HepG2 (cell line): ENCODE results near the gene FAM118A. TPM values are rescaled to one million over a fixed set of nuclear protein-coding genes. Genes with fewer than 3 reads are reported as not detected.

Experiments
- GTF2F1 ChIP-seq: fragments of 150-350 bp; IDR thresholded peaks from 2 replicates; pipeline ENCODE4 v1.6.1; 2014; ENCODE audit warnings: low read length
- NRL ChIP-seq: sonication (generic); formaldehyde crosslinking; IDR thresholded peaks from 2 replicates; pipeline ENCODE4 v1.5.0; 2020; ENCODE audit warnings: missing genetic modification reagents, mild to moderate bottlenecking, moderate library complexity, borderline replicate concordance
- TRIM24 ChIP-seq: sonication (generic); formaldehyde crosslinking; IDR thresholded peaks from 2 replicates; pipeline ENCODE4 v1.8.0; 2022; ENCODE audit warnings: mild to moderate bottlenecking, missing genetic modification reagents
- ZNF235 ChIP-seq: sonication (generic); formaldehyde crosslinking; IDR thresholded peaks from 2 replicates; pipeline ENCODE4 v1.8.1; 2023; ENCODE audit warnings: mild to moderate bottlenecking, missing genetic modification reagents, borderline replicate concordance
- polyA plus RNA-seq, 8 experiments: library from polyadenylated mRNA; depleted of rRNA in 3 of 8; stranded (reverse) in 7 of 8; unstranded in 1 of 8; fragments of >200 nt; fragmentation: Illumina TruSeq in 4 of 8; extraction: Trizol in 4 of 8; gene quantifications; 2 replicates each; pipeline versions ENCODE4 v1.2.1 to v1.2.3, GENCODE V29; 2011 to 2016; ENCODE audit warnings: low read depth in 4 of 8, missing spikeins in 1 of 8, mixed read lengths in 1 of 8; ENCODE audit not compliant: insufficient read depth in 1 of 8
- total RNA-seq, 5 experiments: library from RNA; depleted of rRNA; stranded (reverse); fragments of >200 nt; fragmentation: Illumina TruSeq; extraction: Trizol; gene quantifications; 2 replicates each; pipeline ENCODE4 v1.2.3, GENCODE V29; 2016; ENCODE audit warnings: low read depth in 1 of 5
- TF ChIP-seq, protein P1 (sequence below): sonication (generic); formaldehyde crosslinking; IDR thresholded peaks from 2 replicates; pipeline ENCODE4 v1.9.0; 2021; ENCODE audit warnings: mild to moderate bottlenecking, missing genetic modification reagents
- TF ChIP-seq, protein P2 (sequence below): sonication (generic); formaldehyde crosslinking; IDR thresholded peaks from 2 replicates; pipeline ENCODE4 v1.8.1; 2023; ENCODE audit warnings: mild to moderate bottlenecking, missing genetic modification reagents, borderline replicate concordance
- TF ChIP-seq, protein P3 (sequence below): sonication (generic); formaldehyde crosslinking; IDR thresholded peaks from 2 replicates; pipeline ENCODE4 v1.4.0; 2020; ENCODE audit warnings: missing genetic modification reagents, borderline replicate concordance
- TF ChIP-seq, protein P4 (sequence below): sonication (generic); formaldehyde crosslinking; IDR thresholded peaks from 2 replicates; pipeline ENCODE4 v1.4.0; 2020; ENCODE audit warnings: mild to moderate bottlenecking, missing genetic modification reagents
- TF ChIP-seq, protein P5 (sequence below): sonication (generic); formaldehyde crosslinking; IDR thresholded peaks from 2 replicates; pipeline ENCODE4 v1.4.0; 2020; ENCODE audit warnings: mild to moderate bottlenecking, missing genetic modification reagents, borderline replicate concordance

FAM118A gene
- total and polyA plus RNA-seq, 2 of the 13 experiments (the other 11 are each of a cell fraction or from before 2014, with no cell fraction given) = 36.7 to 48.2 TPM

DNA sequence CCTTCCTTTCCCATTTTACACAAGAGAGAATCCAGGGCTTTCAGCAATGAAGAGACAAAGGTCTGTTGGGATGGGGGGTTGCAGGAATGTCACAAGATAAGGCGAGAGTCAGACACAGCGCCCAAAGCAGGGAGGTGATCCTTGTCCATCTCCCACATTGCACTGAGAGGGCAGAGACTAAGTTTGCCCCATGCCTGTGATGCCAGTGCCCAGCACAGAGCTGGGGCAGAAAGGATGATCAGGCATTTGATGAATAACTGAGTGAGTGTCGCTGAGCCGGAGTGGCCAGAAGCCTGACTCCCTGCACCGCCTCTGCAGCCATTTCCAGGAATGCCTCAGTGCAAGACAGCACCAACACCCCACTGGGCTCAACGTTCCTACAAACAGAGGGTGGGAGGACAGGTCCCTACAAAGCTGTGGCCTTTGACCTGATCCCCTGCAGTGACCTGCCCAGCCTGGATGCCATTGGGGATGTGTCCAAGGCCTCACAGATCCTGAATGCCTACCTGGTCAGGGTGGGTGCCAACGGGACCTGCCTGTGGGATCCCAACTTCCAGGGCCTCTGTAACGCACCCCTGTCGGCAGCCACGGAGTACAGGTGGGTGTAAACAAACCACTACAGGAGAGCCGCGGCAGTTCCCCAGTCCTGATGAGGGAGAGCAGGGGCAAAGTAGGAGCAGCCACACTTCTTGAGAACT, 22.7 kb upstream of the FAM118A start (continued):
- TF ChIP-seq, protein P1, sequence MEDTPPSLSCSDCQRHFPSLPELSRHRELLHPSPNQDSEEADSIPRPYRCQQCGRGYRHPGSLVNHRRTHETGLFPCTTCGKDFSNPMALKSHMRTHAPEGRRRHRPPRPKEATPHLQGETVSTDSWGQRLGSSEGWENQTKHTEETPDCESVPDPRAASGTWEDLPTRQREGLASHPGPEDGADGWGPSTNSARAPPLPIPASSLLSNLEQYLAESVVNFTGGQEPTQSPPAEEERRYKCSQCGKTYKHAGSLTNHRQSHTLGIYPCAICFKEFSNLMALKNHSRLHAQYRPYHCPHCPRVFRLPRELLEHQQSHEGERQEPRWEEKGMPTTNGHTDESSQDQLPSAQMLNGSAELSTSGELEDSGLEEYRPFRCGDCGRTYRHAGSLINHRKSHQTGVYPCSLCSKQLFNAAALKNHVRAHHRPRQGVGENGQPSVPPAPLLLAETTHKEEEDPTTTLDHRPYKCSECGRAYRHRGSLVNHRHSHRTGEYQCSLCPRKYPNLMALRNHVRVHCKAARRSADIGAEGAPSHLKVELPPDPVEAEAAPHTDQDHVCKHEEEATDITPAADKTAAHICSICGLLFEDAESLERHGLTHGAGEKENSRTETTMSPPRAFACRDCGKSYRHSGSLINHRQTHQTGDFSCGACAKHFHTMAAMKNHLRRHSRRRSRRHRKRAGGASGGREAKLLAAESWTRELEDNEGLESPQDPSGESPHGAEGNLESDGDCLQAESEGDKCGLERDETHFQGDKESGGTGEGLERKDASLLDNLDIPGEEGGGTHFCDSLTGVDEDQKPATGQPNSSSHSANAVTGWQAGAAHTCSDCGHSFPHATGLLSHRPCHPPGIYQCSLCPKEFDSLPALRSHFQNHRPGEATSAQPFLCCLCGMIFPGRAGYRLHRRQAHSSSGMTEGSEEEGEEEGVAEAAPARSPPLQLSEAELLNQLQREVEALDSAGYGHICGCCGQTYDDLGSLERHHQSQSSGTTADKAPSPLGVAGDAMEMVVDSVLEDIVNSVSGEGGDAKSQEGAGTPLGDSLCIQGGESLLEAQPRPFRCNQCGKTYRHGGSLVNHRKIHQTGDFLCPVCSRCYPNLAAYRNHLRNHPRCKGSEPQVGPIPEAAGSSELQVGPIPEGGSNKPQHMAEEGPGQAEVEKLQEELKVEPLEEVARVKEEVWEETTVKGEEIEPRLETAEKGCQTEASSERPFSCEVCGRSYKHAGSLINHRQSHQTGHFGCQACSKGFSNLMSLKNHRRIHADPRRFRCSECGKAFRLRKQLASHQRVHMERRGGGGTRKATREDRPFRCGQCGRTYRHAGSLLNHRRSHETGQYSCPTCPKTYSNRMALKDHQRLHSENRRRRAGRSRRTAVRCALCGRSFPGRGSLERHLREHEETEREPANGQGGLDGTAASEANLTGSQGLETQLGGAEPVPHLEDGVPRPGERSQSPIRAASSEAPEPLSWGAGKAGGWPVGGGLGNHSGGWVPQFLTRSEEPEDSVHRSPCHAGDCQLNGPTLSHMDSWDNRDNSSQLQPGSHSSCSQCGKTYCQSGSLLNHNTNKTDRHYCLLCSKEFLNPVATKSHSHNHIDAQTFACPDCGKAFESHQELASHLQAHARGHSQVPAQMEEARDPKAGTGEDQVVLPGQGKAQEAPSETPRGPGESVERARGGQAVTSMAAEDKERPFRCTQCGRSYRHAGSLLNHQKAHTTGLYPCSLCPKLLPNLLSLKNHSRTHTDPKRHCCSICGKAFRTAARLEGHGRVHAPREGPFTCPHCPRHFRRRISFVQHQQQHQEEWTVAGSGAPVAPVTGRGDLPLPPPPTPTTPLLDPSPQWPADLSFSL = no peak
- TF ChIP-seq GTF2F1 (no peak), TRIM24 (no peak), ZNF235 (no peak), NRL (CRISPR knock-in tag) (no peak; the same call in 1 of the 2 replicates)
- TF ChIP-seq, protein P2, sequence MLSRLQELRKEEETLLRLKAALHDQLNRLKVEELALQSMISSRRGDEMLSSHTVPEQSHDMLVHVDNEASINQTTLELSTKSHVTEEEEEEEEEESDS (CRISPR knock-in tag) = no peak
- TF ChIP-seq, protein P3, sequence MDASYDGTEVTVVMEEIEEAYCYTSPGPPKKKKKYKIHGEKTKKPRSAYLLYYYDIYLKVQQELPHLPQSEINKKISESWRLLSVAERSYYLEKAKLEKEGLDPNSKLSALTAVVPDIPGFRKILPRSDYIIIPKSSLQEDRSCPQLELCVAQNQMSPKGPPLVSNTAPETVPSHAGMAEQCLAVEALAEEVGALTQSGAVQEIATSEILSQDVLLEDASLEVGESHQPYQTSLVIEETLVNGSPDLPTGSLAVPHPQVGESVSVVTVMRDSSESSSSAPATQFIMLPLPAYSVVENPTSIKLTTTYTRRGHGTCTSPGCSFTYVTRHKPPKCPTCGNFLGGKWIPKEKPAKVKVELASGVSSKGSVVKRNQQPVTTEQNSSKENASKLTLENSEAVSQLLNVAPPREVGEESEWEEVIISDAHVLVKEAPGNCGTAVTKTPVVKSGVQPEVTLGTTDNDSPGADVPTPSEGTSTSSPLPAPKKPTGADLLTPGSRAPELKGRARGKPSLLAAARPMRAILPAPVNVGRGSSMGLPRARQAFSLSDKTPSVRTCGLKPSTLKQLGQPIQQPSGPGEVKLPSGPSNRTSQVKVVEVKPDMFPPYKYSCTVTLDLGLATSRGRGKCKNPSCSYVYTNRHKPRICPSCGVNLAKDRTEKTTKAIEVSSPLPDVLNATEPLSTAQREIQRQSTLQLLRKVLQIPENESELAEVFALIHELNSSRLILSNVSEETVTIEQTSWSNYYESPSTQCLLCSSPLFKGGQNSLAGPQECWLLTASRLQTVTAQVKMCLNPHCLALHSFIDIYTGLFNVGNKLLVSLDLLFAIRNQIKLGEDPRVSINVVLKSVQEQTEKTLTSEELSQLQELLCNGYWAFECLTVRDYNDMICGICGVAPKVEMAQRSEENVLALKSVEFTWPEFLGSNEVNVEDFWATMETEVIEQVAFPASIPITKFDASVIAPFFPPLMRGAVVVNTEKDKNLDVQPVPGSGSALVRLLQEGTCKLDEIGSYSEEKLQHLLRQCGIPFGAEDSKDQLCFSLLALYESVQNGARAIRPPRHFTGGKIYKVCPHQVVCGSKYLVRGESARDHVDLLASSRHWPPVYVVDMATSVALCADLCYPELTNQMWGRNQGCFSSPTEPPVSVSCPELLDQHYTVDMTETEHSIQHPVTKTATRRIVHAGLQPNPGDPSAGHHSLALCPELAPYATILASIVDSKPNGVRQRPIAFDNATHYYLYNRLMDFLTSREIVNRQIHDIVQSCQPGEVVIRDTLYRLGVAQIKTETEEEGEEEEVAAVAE (CRISPR knock-in tag) = no peak
- TF ChIP-seq, protein P4, sequence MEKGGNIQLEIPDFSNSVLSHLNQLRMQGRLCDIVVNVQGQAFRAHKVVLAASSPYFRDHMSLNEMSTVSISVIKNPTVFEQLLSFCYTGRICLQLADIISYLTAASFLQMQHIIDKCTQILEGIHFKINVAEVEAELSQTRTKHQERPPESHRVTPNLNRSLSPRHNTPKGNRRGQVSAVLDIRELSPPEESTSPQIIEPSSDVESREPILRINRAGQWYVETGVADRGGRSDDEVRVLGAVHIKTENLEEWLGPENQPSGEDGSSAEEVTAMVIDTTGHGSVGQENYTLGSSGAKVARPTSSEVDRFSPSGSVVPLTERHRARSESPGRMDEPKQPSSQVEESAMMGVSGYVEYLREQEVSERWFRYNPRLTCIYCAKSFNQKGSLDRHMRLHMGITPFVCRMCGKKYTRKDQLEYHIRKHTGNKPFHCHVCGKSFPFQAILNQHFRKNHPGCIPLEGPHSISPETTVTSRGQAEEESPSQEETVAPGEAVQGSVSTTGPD (CRISPR knock-in tag) = no peak
- TF ChIP-seq, protein P5, sequence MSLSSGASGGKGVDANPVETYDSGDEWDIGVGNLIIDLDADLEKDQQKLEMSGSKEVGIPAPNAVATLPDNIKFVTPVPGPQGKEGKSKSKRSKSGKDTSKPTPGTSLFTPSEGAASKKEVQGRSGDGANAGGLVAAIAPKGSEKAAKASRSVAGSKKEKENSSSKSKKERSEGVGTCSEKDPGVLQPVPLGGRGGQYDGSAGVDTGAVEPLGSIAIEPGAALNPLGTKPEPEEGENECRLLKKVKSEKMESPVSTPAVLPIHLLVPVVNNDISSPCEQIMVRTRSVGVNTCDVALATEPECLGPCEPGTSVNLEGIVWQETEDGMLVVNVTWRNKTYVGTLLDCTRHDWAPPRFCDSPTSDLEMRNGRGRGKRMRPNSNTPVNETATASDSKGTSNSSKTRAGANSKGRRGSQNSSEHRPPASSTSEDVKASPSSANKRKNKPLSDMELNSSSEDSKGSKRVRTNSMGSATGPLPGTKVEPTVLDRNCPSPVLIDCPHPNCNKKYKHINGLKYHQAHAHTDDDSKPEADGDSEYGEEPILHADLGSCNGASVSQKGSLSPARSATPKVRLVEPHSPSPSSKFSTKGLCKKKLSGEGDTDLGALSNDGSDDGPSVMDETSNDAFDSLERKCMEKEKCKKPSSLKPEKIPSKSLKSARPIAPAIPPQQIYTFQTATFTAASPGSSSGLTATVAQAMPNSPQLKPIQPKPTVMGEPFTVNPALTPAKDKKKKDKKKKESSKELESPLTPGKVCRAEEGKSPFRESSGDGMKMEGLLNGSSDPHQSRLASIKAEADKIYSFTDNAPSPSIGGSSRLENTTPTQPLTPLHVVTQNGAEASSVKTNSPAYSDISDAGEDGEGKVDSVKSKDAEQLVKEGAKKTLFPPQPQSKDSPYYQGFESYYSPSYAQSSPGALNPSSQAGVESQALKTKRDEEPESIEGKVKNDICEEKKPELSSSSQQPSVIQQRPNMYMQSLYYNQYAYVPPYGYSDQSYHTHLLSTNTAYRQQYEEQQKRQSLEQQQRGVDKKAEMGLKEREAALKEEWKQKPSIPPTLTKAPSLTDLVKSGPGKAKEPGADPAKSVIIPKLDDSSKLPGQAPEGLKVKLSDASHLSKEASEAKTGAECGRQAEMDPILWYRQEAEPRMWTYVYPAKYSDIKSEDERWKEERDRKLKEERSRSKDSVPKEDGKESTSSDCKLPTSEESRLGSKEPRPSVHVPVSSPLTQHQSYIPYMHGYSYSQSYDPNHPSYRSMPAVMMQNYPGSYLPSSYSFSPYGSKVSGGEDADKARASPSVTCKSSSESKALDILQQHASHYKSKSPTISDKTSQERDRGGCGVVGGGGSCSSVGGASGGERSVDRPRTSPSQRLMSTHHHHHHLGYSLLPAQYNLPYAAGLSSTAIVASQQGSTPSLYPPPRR (CRISPR knock-in tag) = peak; percentile 18; the same call in 1 of the 2 replicates
